H9 (cell line): ENCODE results near the gene CEP85L. TPM values are rescaled to one million over a fixed set of nuclear protein-coding genes. Genes with fewer than 3 reads are reported as not detected.

Experiments used
- DNase-seq: peaks from one replicate; pipeline ENCODE4 v3.0.0-alpha.2; 2017
- H2AFZ ChIP-seq: one replicate; pipeline ENCODE4 v1.6.1; 2013; ENCODE audit warnings: mild to moderate bottlenecking, low read length, control low read depth, moderate library complexity
- H2AK5ac ChIP-seq: 2 replicates; pipeline ENCODE4 v1.6.1; 2013; ENCODE audit warnings: low read length, control low read depth, mixed read lengths; ENCODE audit not compliant: insufficient read length
- H2BK120ac ChIP-seq: one replicate; pipeline ENCODE4 v1.6.1; 2013; ENCODE audit warnings: low read depth, mild to moderate bottlenecking, low read length, control low read depth, inconsistent platforms; ENCODE audit not compliant: poor library complexity, severe bottlenecking
- H2BK12ac ChIP-seq: 2 replicates; pipeline ENCODE4 v1.6.1; 2013; ENCODE audit warnings: low read length, control low read depth, mixed read lengths, low read depth; ENCODE audit not compliant: insufficient read length
- H2BK15ac ChIP-seq: 2 replicates; pipeline ENCODE4 v1.6.1; 2013; ENCODE audit warnings: low read depth, low read length, control low read depth
- H2BK20ac ChIP-seq: one replicate; pipeline ENCODE4 v1.6.1; 2013; ENCODE audit warnings: low read depth, mild to moderate bottlenecking, low read length, control low read depth, inconsistent platforms; ENCODE audit not compliant: poor library complexity, severe bottlenecking
- H2BK5ac ChIP-seq: 2 replicates; pipeline ENCODE4 v1.6.1; 2013; ENCODE audit warnings: low read length, control low read depth, mixed read lengths; ENCODE audit not compliant: insufficient read length
- H3K14ac ChIP-seq: 2 replicates; pipeline ENCODE4 v1.6.1; 2013; ENCODE audit warnings: low read length, control low read depth; ENCODE audit not compliant: insufficient read depth
- H3K18ac ChIP-seq: 2 replicates; pipeline ENCODE4 v1.6.1; 2013; ENCODE audit warnings: low read depth, mild to moderate bottlenecking, mixed read lengths, low read length, control low read depth; ENCODE audit not compliant: insufficient read length
- H3K23ac ChIP-seq: 2 replicates; pipeline ENCODE4 v1.6.1; 2013; ENCODE audit warnings: low read length, control low read depth, mixed read lengths, low read depth; ENCODE audit not compliant: insufficient read length
- H3K23me2 ChIP-seq: 2 replicates; pipeline ENCODE4 v1.6.1; 2013; ENCODE audit warnings: low read depth, mild to moderate bottlenecking, mixed read lengths, low read length, control low read depth; ENCODE audit not compliant: insufficient read length, poor library complexity, severe bottlenecking
- H3K27ac ChIP-seq: 2 replicates; pipeline ENCODE4 v1.5.1; 2013; ENCODE audit warnings: low read length, control low read depth, mixed read lengths, low read depth; ENCODE audit not compliant: insufficient read length
- H3K27me3 ChIP-seq: 2 replicates; pipeline ENCODE4 v1.6.1; 2013; ENCODE audit warnings: low read length, control low read depth, inconsistent platforms; ENCODE audit not compliant: insufficient read depth
- H3K4ac ChIP-seq: 2 replicates; pipeline ENCODE4 v1.6.1; 2013; ENCODE audit warnings: low read depth, mild to moderate bottlenecking, control low read depth, inconsistent platforms, low read length, moderate library complexity
- H3K4me1 ChIP-seq: 2 replicates; pipeline ENCODE4 v1.6.1; 2013; ENCODE audit warnings: low read length, control low read depth, inconsistent platforms; ENCODE audit not compliant: insufficient read depth
- H3K4me2 ChIP-seq: 2 replicates; pipeline ENCODE4 v1.6.1; 2013; ENCODE audit warnings: low read length, control low read depth, mixed read lengths; ENCODE audit not compliant: insufficient read length, insufficient read depth
- H3K56ac ChIP-seq: 2 replicates; pipeline ENCODE4 v1.6.1; 2013; ENCODE audit warnings: low read depth, mild to moderate bottlenecking, mixed read lengths, low read length, control low read depth; ENCODE audit not compliant: insufficient read length
- H3K79me1 ChIP-seq: 2 replicates; pipeline ENCODE4 v1.6.1; 2013; ENCODE audit warnings: low read depth, mild to moderate bottlenecking, moderate library complexity, low read length, control low read depth, inconsistent platforms; ENCODE audit not compliant: insufficient read depth, poor library complexity, severe bottlenecking
- H3K79me2 ChIP-seq: 2 replicates; pipeline ENCODE4 v1.6.1; 2013; ENCODE audit warnings: low read length, control low read depth, inconsistent platforms; ENCODE audit not compliant: insufficient read depth
- H3K9ac ChIP-seq: 2 replicates; pipeline ENCODE4 v1.6.1; 2013; ENCODE audit warnings: low read length, control low read depth, mixed read lengths; ENCODE audit not compliant: insufficient read length; ENCODE audit errors: extremely low read depth
- H3K9me3 ChIP-seq: one replicate; pipeline ENCODE4 v1.6.1; 2013; ENCODE audit warnings: low read depth, low read length, inconsistent platforms; ENCODE audit not compliant: control insufficient read depth
- H3T11ph ChIP-seq: one replicate; pipeline ENCODE4 v1.6.1; 2013; ENCODE audit warnings: mild to moderate bottlenecking, low read length, control low read depth, inconsistent platforms
- H4K20me1 ChIP-seq: one replicate; pipeline ENCODE4 v1.6.1; 2013; ENCODE audit not compliant: control insufficient read depth, insufficient read length, insufficient read depth
- H4K5ac ChIP-seq: 2 replicates; pipeline ENCODE4 v1.6.1; 2013; ENCODE audit warnings: low read depth, mild to moderate bottlenecking, mixed read lengths, low read length, control low read depth; ENCODE audit not compliant: insufficient read length
- H4K8ac ChIP-seq: replicated peaks from 2 replicates; pipeline ENCODE4 v1.6.1; 2013; ENCODE audit warnings: low read length, control low read depth, mixed read lengths, low read depth; ENCODE audit not compliant: insufficient read length
- H4K91ac ChIP-seq: 2 replicates; pipeline ENCODE4 v1.6.1; 2013; ENCODE audit warnings: low read depth, mild to moderate bottlenecking, moderate library complexity, mixed read lengths, low read length, control low read depth; ENCODE audit not compliant: insufficient read length
- H3K27ac Mint-ChIP-seq, 3 experiments: 2 replicates in 2 of 3; 3 replicates in 1 of 3; pipeline ENCODE4 v1.8.0; 2020 to 2021; ENCODE audit warnings: mixed read lengths in 3 of 3, mild to moderate bottlenecking in 1 of 3, moderate library complexity in 1 of 3
- H3K27me3 Mint-ChIP-seq: 2 replicates; pipeline ENCODE4 v1.8.0; 2021; ENCODE audit warnings: low read depth, mild to moderate bottlenecking, moderate library complexity, mixed read lengths
- H3K36me3 Mint-ChIP-seq, 3 experiments: 2 replicates in 2 of 3; 3 replicates in 1 of 3; pipeline ENCODE4 v1.8.0; 2020 to 2021; ENCODE audit warnings: low read depth in 3 of 3, mixed read lengths in 3 of 3; ENCODE audit not compliant: insufficient read depth in 1 of 3
- H3K4me1 Mint-ChIP-seq, 2 experiments: 2 replicates each; pipeline ENCODE4 v1.8.0; 2020; ENCODE audit warnings: mixed read lengths in 2 of 2
- H3K4me3 Mint-ChIP-seq, 2 experiments: 2 replicates in 1 of 2; 3 replicates in 1 of 2; pipeline ENCODE4 v1.8.0; 2020 to 2021; ENCODE audit warnings: mild to moderate bottlenecking in 2 of 2, mixed read lengths in 2 of 2, moderate library complexity in 1 of 2
- H3K9me3 Mint-ChIP-seq, 2 experiments: 2 replicates in 1 of 2; 3 replicates in 1 of 2; pipeline ENCODE4 v1.8.0; 2020; ENCODE audit warnings: mild to moderate bottlenecking in 2 of 2, mixed read lengths in 2 of 2, moderate library complexity in 1 of 2
- CTCF ChIP-seq: fragments of 200-600 bp; sonication (generic); conservative IDR thresholded peaks from 3 replicates; pipeline ENCODE4 v1.8.0; 2021; ENCODE audit warnings: antibody characterized with exemption, mild to moderate bottlenecking
- WGBS: extraction: QIAGEN DNeasy Blood & Tissue Kit; methylation state at CpG from one replicate; pipeline ENCODE4 v1.1.7; 2013; ENCODE audit warnings: missing lambda C conversion rate, low lambda C conversion rate, mixed read lengths; ENCODE audit not compliant: insufficient read length; ENCODE audit errors: extremely low coverage; 5-methylcytosine and 5-hydroxymethylcytosine counted together
- total RNA-seq: library from RNA; stranded (reverse); gene quantifications from 2 replicates; pipeline ENCODE4 v1.2.1, GENCODE V29; 2021

Gene CEP85L
- total RNA-seq, 1 experiment from 2014 or later, result 3.8 TPM

GRCh38 chr6:118578617-118579016 lies 72.8 kb downstream of the CEP85L start:
- Histone ChIP-seq H3K4ac (no peak overlapping the region), H3K4me1 (no peaks in the 10 kb centered on the region), H3K79me1 (peaks cover 5% of the 10 kb centered on the region), H2AFZ (no peak overlapping the region), H4K20me1 (no peaks in the 10 kb centered on the region), H3K4me2 (no peak overlapping the region), H3K56ac (no peak overlapping the region), H4K8ac (no peak overlapping the region), H3T11ph (no peak overlapping the region), H3K9ac (no peak overlapping the region), H2BK5ac (no peak overlapping the region), H3K14ac (no peak overlapping the region), H4K5ac (no peak overlapping the region), H2AK5ac (no peak overlapping the region), H4K91ac (no peak overlapping the region), H3K27me3 (no peaks in the 10 kb centered on the region), H3K79me2 (no peaks in the 10 kb centered on the region), H3K23me2 (no peaks in the 10 kb centered on the region), H2BK20ac (no peak overlapping the region), H2BK15ac (no peak overlapping the region), H3K27ac (no peak overlapping the region), H2BK120ac (no peak overlapping the region), H2BK12ac (no peak overlapping the region), H3K18ac (no peak overlapping the region), H3K9me3 (peaks cover 7% of the 10 kb centered on the region), H3K23ac (no peak overlapping the region)
- H3K9me3 Mint-ChIP-seq, result peaks cover 53 to 66% of the 10 kb centered on the region in 2 experiments
- DNase-seq, result no peak
- H3K27ac Mint-ChIP-seq, result no peak overlapping the region
- H3K27me3 Mint-ChIP-seq, result no peaks in the 10 kb centered on the region; the same call in 1 of the 2 replicates
- TF ChIP-seq CTCF, result no peak
- H3K4me1 Mint-ChIP-seq, result peaks cover 9 to 11% of the 10 kb centered on the region in 2 experiments
- H3K36me3 Mint-ChIP-seq, result peaks cover 35 to 64% (median 56%) of the 10 kb centered on the region in 3 experiments
- no CpG with 5 or more reads among the region's 12 CpGs for WGBS
- H3K4me3 Mint-ChIP-seq, result no peak overlapping the region
